Stomach smooth muscle (tissue), 2 donors: ENCODE data around the gene AP4M1.

Experiments
- H3K27ac ChIP-seq: one replicate; pipeline ENCODE4 v1.7.0; 2013; ENCODE audit warnings: mild to moderate bottlenecking, low read length, inconsistent platforms
- H3K27me3 ChIP-seq, 2 donors: one replicate each; pipeline ENCODE4 v1.7.0; 2013; ENCODE audit warnings: low read length in 2 of 2; ENCODE audit not compliant: insufficient read depth in 2 of 2, control insufficient read depth in 1 of 2
- H3K36me3 ChIP-seq, 2 donors: one replicate each; pipeline ENCODE4 v1.7.0; 2013; ENCODE audit warnings: low read length in 2 of 2; ENCODE audit not compliant: control insufficient read depth in 2 of 2, insufficient read depth in 2 of 2
- H3K4me1 ChIP-seq: one replicate; pipeline ENCODE4 v1.7.0; 2013; ENCODE audit warnings: low read length; ENCODE audit not compliant: control insufficient read depth, insufficient read depth
- H3K4me3 ChIP-seq, 2 donors: one replicate each; pipeline ENCODE4 v1.7.0; 2013; ENCODE audit warnings: low read length in 2 of 2
- H3K9ac ChIP-seq, 2 donors: one replicate each; pipeline ENCODE4 v1.7.0; 2013; ENCODE audit warnings: low read length in 2 of 2, mild to moderate bottlenecking in 1 of 2
- H3K9me3 ChIP-seq, 2 donors: one replicate each; pipeline ENCODE4 v1.7.0; 2013; ENCODE audit warnings: low read length in 2 of 2; ENCODE audit not compliant: control insufficient read depth in 2 of 2
- donor health status: healthy.
- donor health status: Pancreatic carcinoma.

Gene AP4M1

DNA sequence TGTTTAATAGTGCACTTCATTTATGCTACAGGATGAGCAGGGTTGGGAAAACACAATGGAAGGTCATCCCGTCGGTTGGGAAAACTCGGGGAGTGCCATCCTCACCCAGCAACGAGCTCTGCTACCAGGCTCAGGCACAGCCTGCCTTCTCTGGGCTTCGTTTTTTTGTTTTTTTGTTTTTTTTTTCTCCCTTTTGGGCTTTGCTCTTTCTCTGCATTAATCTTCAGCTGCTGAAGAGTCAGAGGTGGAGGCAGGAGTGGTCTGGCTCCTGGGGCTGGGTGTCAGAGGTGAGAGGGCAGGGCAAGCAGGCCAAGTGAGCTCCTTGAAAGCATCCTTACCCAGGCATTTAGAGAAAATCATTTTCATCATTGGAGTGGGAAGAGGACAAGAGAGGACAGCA is 31.5 kb upstream of the AP4M1 start:
- H3K27me3 ChIP-seq: no peaks in the 10 kb centered on the region
- H3K9ac ChIP-seq: no peak overlapping the region
- H3K36me3 ChIP-seq: peaks cover 50 to 53% of the 10 kb centered on the region in 2 donors
- no peak overlapping the region for H3K27ac ChIP-seq
- peaks cover 9% of the 10 kb centered on the region for H3K4me1 ChIP-seq
- H3K9me3 ChIP-seq: peaks cover 19 to 25% of the 10 kb centered on the region in 2 donors
- H3K4me3 ChIP-seq: no peak overlapping the region

GRCh38 chr7:100071018-100071723 is 30.3 kb upstream of the AP4M1 start:
- Histone ChIP-seq H3K4me3 (no peak overlapping the region), H3K27me3 (no peaks in the 10 kb centered on the region), H3K4me1 (peaks cover under 1% of the 10 kb centered on the region), H3K36me3 (peaks cover 60 to 62% of the 10 kb centered on the region in 2 donors), H3K27ac (no peak overlapping the region), H3K9ac (no peak overlapping the region), H3K9me3 (peaks cover 19 to 25% of the 10 kb centered on the region in 2 donors)

GRCh38 chr7:100072462-100072861 is 29.0 kb upstream of the AP4M1 start:
- H3K4me3 ChIP-seq: no peak overlapping the region

DNA sequence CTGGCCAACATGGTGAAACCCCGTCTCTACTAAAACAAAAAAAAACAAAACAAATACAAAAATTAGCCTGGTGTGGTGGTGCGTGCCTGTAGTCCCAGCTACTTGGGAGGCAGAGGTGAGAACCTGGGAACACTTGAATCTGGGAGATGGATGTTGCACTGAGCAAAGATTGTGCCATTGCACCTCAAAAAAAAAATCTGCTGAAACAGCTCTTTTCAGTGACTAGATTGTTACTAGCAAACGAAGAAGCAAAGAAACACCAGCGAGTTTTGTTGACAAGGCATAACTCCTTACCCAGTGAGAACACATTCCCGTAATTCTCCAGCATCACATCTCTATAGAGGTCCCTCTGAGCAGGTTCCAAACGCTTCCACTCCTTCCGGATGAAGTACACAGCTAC is 26.6 kb upstream of the AP4M1 start:
- Histone ChIP-seq H3K9ac (no peak overlapping the region), H3K4me3 (no peak overlapping the region), H3K27ac (no peak overlapping the region), H3K36me3 (peaks cover 65 to 78% of the 10 kb centered on the region in 2 donors), H3K27me3 (no peaks in the 10 kb centered on the region), H3K9me3 (peaks cover 19 to 25% of the 10 kb centered on the region in 2 donors), H3K4me1 (peaks cover 10% of the 10 kb centered on the region)

More at GRCh38 chr7:100072462-100072861, 29.0 kb upstream of the AP4M1 start:
- peaks cover 68 to 69% of the 10 kb centered on the region in 2 donors for H3K36me3 ChIP-seq
- no peaks in the 10 kb centered on the region for H3K4me1 ChIP-seq
- peaks cover 19 to 25% of the 10 kb centered on the region in 2 donors for H3K9me3 ChIP-seq
- no peak overlapping the region for H3K9ac ChIP-seq
- H3K27me3 ChIP-seq: no peaks in the 10 kb centered on the region
- no peak overlapping the region for H3K27ac ChIP-seq

- Histone ChIP-seq H3K36me3 (peaks cover 59 to 74% of the 10 kb centered on the region in 2 donors), H3K27ac (no peak overlapping the region), H3K9me3 (peaks cover 19 to 22% of the 10 kb centered on the region in 2 donors), H3K9ac (no peak overlapping the region), H3K4me1 (peaks cover 16% of the 10 kb centered on the region), H3K4me3 (no peak overlapping the region), H3K27me3 (no peaks in the 10 kb centered on the region)
Measured at GRCh38 chr7:100075418-100075817, 26.0 kb upstream of the AP4M1 start.

DNA sequence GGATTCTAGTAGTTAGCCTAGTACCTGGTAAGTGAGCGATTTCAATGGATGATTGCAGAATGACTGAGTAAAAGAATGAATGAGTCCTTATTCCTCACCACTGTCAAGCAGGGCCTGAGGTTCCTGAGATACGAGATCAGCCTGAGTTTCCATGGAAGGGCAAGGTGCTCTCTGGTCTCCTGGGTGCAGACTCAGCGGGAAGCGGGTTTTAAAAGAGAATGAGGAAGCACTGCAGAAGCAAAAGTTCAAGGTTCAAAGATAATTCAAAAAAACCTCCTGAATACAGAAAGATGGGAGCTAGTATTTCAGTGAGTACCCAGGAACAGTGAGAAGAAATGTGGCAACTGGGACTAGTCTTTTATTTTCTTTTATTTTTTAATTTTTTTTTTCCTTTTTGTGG is 24.2 kb upstream of the AP4M1 start:
- H3K27me3 ChIP-seq: no peaks in the 10 kb centered on the region
- no peak overlapping the region for H3K9ac ChIP-seq
- peaks cover under 1 to 5% of the 10 kb centered on the region in 2 donors for H3K9me3 ChIP-seq
- peaks cover 22% of the 10 kb centered on the region for H3K4me1 ChIP-seq
- no peak overlapping the region for H3K4me3 ChIP-seq
- peaks cover 41 to 56% of the 10 kb centered on the region in 2 donors for H3K36me3 ChIP-seq
- H3K27ac ChIP-seq: no peak overlapping the region

DNA sequence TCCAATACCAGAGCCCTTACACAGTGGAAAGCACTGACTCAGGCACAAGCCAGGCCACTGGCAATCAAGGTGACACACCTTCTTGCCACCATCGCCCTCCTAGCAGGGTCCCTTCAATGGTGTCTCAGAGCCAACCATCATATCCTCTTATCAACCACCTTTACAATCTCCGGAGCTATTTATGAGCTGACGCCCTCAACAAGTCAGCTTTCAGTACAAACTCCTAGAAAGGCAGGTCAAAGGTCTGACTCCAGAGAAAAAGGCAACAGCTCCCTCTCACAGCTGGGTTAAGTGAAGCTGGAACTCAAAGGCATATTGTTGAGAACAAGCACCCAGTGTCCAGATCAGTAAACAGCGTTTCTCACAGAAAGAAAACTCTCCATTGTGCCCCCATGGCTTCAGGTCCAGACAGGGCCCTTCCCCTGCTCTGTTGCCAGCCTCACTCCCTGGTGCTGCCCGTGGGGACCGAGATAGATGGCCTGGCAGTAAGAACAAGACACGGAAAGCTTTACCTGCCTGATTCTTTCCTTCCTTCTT is 22.4 kb upstream of the AP4M1 start:
- H3K27ac ChIP-seq: no peak overlapping the region
- peaks cover 27% of the 10 kb centered on the region for H3K4me1 ChIP-seq
- no peaks in the 10 kb centered on the region for H3K9me3 ChIP-seq
- peaks cover 26 to 38% of the 10 kb centered on the region in 2 donors for H3K36me3 ChIP-seq
- H3K9ac ChIP-seq: no peak overlapping the region
- H3K4me3 ChIP-seq: peak overlapping the region in 1 of 2 donors; percentile 9
- no peaks in the 10 kb centered on the region for H3K27me3 ChIP-seq

- Histone ChIP-seq H3K36me3 (peaks cover 9 to 22% of the 10 kb centered on the region in 2 donors), H3K9ac (peak overlapping the region; percentile 87 to 95), H3K4me1 (peaks cover 27% of the 10 kb centered on the region), H3K9me3 (no peaks in the 10 kb centered on the region), H3K27ac (peak overlapping the region; percentile 67), H3K27me3 (no peaks in the 10 kb centered on the region), H3K4me3 (peak overlapping the region; percentile 70 to 97)
Measured at GRCh38 chr7:100080907-100081534, 20.4 kb upstream of the AP4M1 start.

- H3K9ac ChIP-seq: peak within 1 kb of the TSS; percentile 87 to 95
- H3K27me3 ChIP-seq: no peaks in the 10 kb centered on the region
- H3K9me3 ChIP-seq: no peaks in the 10 kb centered on the region
- H3K4me1 ChIP-seq: peaks cover 27% of the 10 kb centered on the region
- H3K36me3 ChIP-seq: peaks cover 7 to 21% of the 10 kb centered on the region in 2 donors
- peak within 1 kb of the TSS; percentile 70 to 97 for H3K4me3 ChIP-seq
- H3K27ac ChIP-seq: peak within 1 kb of the TSS; percentile 67
Measured at GRCh38 chr7:100081535-100082102, 19.8 kb upstream of the AP4M1 start, which contains the start of gene ZNF3. ZNF3 (minus strand) TSS chr7:100081723; CDS start chr7:100077357, 4,366 bp downstream.

DNA sequence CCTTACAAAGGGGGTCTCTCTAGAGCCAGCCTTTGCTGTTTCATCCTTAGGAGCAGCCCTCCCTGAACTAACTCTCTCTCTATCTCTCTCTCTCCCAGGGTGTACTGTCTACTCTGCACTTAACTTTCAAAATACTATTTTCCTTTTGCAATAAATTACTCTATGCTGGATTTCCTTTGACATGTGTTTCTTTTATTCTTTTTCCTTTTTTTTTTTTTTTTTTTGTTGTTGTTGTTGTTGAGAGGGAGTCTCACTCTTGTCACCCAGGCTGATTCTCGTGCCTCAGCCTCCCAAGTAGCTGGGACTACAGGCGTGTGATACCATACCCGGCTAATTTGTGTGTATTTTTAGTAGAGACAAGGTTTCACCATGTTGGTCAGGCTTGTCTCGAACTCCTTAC is 18.5 kb upstream of the AP4M1 start:
- Histone ChIP-seq H3K27me3 (no peaks in the 10 kb centered on the region), H3K9ac (peak overlapping the region in 1 of 2 donors; percentile 36), H3K36me3 (peaks cover 0 to 14% of the 10 kb centered on the region in 2 donors), H3K4me3 (peak overlapping the region in 1 of 2 donors; percentile 8), H3K4me1 (peaks cover 33% of the 10 kb centered on the region), H3K9me3 (no peaks in the 10 kb centered on the region), H3K27ac (no peak overlapping the region)
